Natural killer cell (primary cell): Measurements from ENCODE around the gene MBD3L2B. TPM values are rescaled to one million over a fixed set of nuclear protein-coding genes. Genes with fewer than 3 reads are reported as not detected.

Source experiments
- ATAC-seq, 3 donors: fragments of 150-1000 bp in 2 of 3; fragments of 200-7000 bp in 1 of 3; cut with Tn5 transposase; 1 replicate in 1 of 3; 2 replicates in 2 of 3; pipeline ENCODE4 v1.10.0; 2021; ENCODE audit warnings: mild to moderate bottlenecking in 2 of 3, moderate library complexity in 2 of 3
- DNase-seq, 2 donors: peaks; one replicate each; pipeline versions ENCODE4 v3.0.0 to v3.0.0-alpha.2; 2013 to 2021; ENCODE audit warnings: mixed read lengths in 1 of 2
- H3K27ac ChIP-seq: one replicate; pipeline ENCODE4 v1.5.1; 2013; ENCODE audit warnings: mild to moderate bottlenecking, low read length
- H3K27me3 ChIP-seq: one replicate; pipeline ENCODE4 v1.6.1; 2013; ENCODE audit warnings: low read length; ENCODE audit not compliant: control insufficient read depth, insufficient read depth
- H3K36me3 ChIP-seq: one replicate; pipeline ENCODE4 v1.6.1; 2013; ENCODE audit warnings: low read length; ENCODE audit not compliant: control insufficient read depth, insufficient read depth
- H3K4me1 ChIP-seq: one replicate; pipeline ENCODE4 v1.6.1; 2013; ENCODE audit warnings: low read length; ENCODE audit not compliant: control insufficient read depth, insufficient read depth
- H3K4me3 ChIP-seq: one replicate; pipeline ENCODE4 v1.5.1; 2013; ENCODE audit warnings: low read length
- H3K9me3 ChIP-seq: one replicate; pipeline ENCODE4 v1.6.1; 2013; ENCODE audit warnings: low read length; ENCODE audit not compliant: control insufficient read depth, insufficient read depth
- H3K27ac Mint-ChIP-seq, 2 donors: one replicate each; pipeline ENCODE4 v1.8.0; 2022; ENCODE audit warnings: mild to moderate bottlenecking in 2 of 2, mixed read lengths in 2 of 2, moderate library complexity in 1 of 2
- H3K27me3 Mint-ChIP-seq, 2 donors: one replicate each; pipeline ENCODE4 v1.8.0; 2022; ENCODE audit warnings: low read depth in 2 of 2, mixed read lengths in 2 of 2
- H3K36me3 Mint-ChIP-seq: one replicate; pipeline ENCODE4 v1.8.0; 2022; ENCODE audit warnings: mixed read lengths
- H3K4me1 Mint-ChIP-seq, 2 donors: one replicate each; pipeline ENCODE4 v1.8.0; 2022; ENCODE audit warnings: mixed read lengths in 2 of 2
- H3K4me3 Mint-ChIP-seq: one replicate; pipeline ENCODE4 v1.8.0; 2022; ENCODE audit warnings: mild to moderate bottlenecking, moderate library complexity, mixed read lengths
- H3K9me3 Mint-ChIP-seq, 2 donors: one replicate each; pipeline ENCODE4 v1.8.0; 2022; ENCODE audit warnings: mixed read lengths in 2 of 2
- WGBS: methylation state at CpG from one replicate; pipeline ENCODE4 v1.1.7; 2013; ENCODE audit warnings: missing lambda C conversion rate; ENCODE audit not compliant: insufficient coverage; 5-methylcytosine and 5-hydroxymethylcytosine counted together
- intact Hi-C: fragments of 100-400 bp; cut with micrococcal nuclease; formaldehyde crosslinking; loops from one replicate; pipeline ENCODE4 v1.14.2; 2022
- total RNA-seq, 4 donors: library from RNA; stranded (reverse); fragments of 120-200 nt in 1 of 4; gene quantifications; one replicate each; pipeline versions ENCODE4 v1.2.3 to v1.2.4, GENCODE V29; 2013 to 2022
- TF ChIP-seq, protein P1 (sequence below): fragments of 200-600 bp; IDR thresholded peaks from one replicate; pipeline ENCODE4 v1.8.0; 2022; ENCODE audit warnings: antibody characterized with exemption

Gene MBD3L2B
- total RNA-seq, 3 donors from 2014 or later (not counting 1 experiment from before 2014, with no cell fraction given), result not detected

- Mint-ChIP-seq H3K9me3 (peaks cover 0 to 2% of the 10 kb centered on the region in 2 donors), H3K4me1 (no peaks in the 10 kb centered on the region), H3K27me3 (peaks cover 5 to 21% of the 10 kb centered on the region in 2 donors), H3K27ac (no peak overlapping the region), H3K4me3 (no peak overlapping the region), H3K36me3 (peaks cover 15% of the 10 kb centered on the region)
- Histone ChIP-seq H3K9me3 (peaks cover 7% of the 10 kb centered on the region), H3K36me3 (no peaks in the 10 kb centered on the region), H3K4me3 (no peak overlapping the region), H3K27ac (no peak overlapping the region), H3K4me1 (no peaks in the 10 kb centered on the region), H3K27me3 (no peaks in the 10 kb centered on the region)
- WGBS, result 98% methylated on average over 3 of the region's 5 CpGs
- no peak for DNase-seq
- intact Hi-C loops, result no loop called here
- ATAC-seq, result no peak
- TF ChIP-seq, protein P1, sequence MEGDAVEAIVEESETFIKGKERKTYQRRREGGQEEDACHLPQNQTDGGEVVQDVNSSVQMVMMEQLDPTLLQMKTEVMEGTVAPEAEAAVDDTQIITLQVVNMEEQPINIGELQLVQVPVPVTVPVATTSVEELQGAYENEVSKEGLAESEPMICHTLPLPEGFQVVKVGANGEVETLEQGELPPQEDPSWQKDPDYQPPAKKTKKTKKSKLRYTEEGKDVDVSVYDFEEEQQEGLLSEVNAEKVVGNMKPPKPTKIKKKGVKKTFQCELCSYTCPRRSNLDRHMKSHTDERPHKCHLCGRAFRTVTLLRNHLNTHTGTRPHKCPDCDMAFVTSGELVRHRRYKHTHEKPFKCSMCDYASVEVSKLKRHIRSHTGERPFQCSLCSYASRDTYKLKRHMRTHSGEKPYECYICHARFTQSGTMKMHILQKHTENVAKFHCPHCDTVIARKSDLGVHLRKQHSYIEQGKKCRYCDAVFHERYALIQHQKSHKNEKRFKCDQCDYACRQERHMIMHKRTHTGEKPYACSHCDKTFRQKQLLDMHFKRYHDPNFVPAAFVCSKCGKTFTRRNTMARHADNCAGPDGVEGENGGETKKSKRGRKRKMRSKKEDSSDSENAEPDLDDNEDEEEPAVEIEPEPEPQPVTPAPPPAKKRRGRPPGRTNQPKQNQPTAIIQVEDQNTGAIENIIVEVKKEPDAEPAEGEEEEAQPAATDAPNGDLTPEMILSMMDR, result no peak
Measured at GRCh38 chr19:6976197-6976596, 45.0 kb downstream of the MBD3L2B start.

- no peak overlapping the region for H3K4me3 ChIP-seq
- H3K27ac Mint-ChIP-seq, result no peak overlapping the region
- no peaks in the 10 kb centered on the region for H3K9me3 Mint-ChIP-seq
- H3K4me3 Mint-ChIP-seq, result no peak overlapping the region
- intact Hi-C loops, result no loop called here
- H3K4me1 ChIP-seq, result peaks cover 3% of the 10 kb centered on the region
- DNase-seq (no peak), ATAC-seq (no peak)
- TF ChIP-seq, protein P1, result no peak
- H3K36me3 Mint-ChIP-seq, result no peaks in the 10 kb centered on the region
- H3K4me1 Mint-ChIP-seq, result no peaks in the 10 kb centered on the region
- peaks cover 6 to 13% of the 10 kb centered on the region in 2 donors for H3K27me3 Mint-ChIP-seq
- no peak overlapping the region for H3K27ac ChIP-seq
- 88% methylated on average over 1 of the region's 1 CpG for WGBS
- H3K27me3 ChIP-seq, result no peaks in the 10 kb centered on the region
- no peaks in the 10 kb centered on the region for H3K9me3 ChIP-seq
- H3K36me3 ChIP-seq, result no peaks in the 10 kb centered on the region
Measured at GRCh38 chr19:6971366-6971765, 49.9 kb downstream of the MBD3L2B start.

DNA sequence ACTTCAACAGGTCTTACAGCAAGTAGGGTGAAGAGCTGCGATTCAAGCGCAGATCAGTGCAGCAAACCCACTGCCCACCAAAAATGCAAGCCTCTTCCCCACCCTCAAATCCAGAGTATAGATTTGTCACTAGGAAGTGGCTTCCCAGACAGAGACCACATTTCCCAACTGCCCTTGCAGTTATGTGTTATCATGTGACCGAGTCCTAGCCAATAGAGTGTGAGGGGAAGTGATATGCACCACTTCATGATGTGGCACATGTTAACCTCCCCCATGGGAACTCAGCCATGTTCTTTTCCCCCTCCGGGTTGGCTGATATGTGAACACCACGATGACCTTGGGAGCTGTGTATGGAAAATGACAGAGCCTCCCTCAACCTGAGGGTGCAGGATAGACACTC, 50.8 kb downstream of the MBD3L2B start:
- H3K4me1 ChIP-seq, result peaks cover 3% of the 10 kb centered on the region
- WGBS, result 96% methylated on average over 4 of the region's 5 CpGs
- Mint-ChIP-seq H3K27ac (no peak overlapping the region), H3K36me3 (no peaks in the 10 kb centered on the region), H3K9me3 (no peaks in the 10 kb centered on the region), H3K27me3 (peaks cover 6 to 13% of the 10 kb centered on the region in 2 donors), H3K4me3 (no peak overlapping the region), H3K4me1 (no peaks in the 10 kb centered on the region)
- no peak for ATAC-seq
- no peaks in the 10 kb centered on the region for H3K36me3 ChIP-seq
- TF ChIP-seq, protein P1, result no peak
- no peak overlapping the region for H3K27ac ChIP-seq
- intact Hi-C loops, result no loop called here
- H3K9me3 ChIP-seq, result no peaks in the 10 kb centered on the region
- no peaks in the 10 kb centered on the region for H3K27me3 ChIP-seq
- H3K4me3 ChIP-seq, result no peak overlapping the region
- no peak for DNase-seq

DNA sequence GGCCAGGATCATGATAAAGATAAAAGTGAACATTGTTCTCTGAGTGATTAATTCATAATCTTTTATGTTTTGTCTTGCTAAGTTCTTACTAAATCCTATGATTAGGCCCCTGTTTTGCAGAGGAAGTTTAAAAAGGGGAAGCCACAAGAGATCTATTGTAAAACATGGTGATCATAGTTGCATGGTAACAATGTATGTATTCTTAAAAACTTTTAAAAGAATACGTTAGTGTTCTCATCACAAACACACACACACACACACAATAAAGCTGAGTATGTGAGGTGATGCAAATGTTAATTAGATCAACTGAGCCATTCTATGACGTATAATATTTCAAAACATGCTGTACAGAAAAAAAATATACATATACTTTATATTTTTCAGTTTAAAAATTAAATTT, 51.2 kb downstream of the MBD3L2B start:
- no peaks in the 10 kb centered on the region for H3K36me3 Mint-ChIP-seq
- H3K27me3 Mint-ChIP-seq, result peaks cover 6 to 12% of the 10 kb centered on the region in 2 donors
- DNase-seq, result no peak
- H3K4me3 Mint-ChIP-seq, result no peak overlapping the region
- no peak overlapping the region for H3K27ac Mint-ChIP-seq
- intact Hi-C loops, result no loop called here
- WGBS, result no CpG with 5 or more reads among the region's 2 CpGs
- Histone ChIP-seq H3K27me3 (no peaks in the 10 kb centered on the region), H3K4me3 (no peak overlapping the region), H3K36me3 (no peaks in the 10 kb centered on the region), H3K9me3 (no peaks in the 10 kb centered on the region), H3K4me1 (peaks cover 3% of the 10 kb centered on the region), H3K27ac (no peak overlapping the region)
- no peaks in the 10 kb centered on the region for H3K4me1 Mint-ChIP-seq
- TF ChIP-seq, protein P1, result no peak
- ATAC-seq, result no peak
- no peaks in the 10 kb centered on the region for H3K9me3 Mint-ChIP-seq
